ENCODE results near the gene RPS6KC1. TPM values are rescaled to one million over a fixed set of nuclear protein-coding genes. Genes with fewer than 3 reads are reported as not detected.

The RPS6KC1 gene
- polyA plus RNA-seq, 3 donors: 8.9 to 16.0 (median 11.4) TPM

- no peak overlapping the region for H3K4me3 Mint-ChIP-seq
- no peaks in the 10 kb centered on the region for H3K9me3 Mint-ChIP-seq
- Histone ChIP-seq H3K4me2 (replicated peaks; ENCODE audit: extremely low read depth, low read length, poor library complexity, severe bottlenecking) (no peak overlapping the region), H3K27me3 (ENCODE audit: control insufficient read depth in 2 of 2, insufficient read depth in 2 of 2, low read length in 2 of 2) (no peaks in the 10 kb centered on the region), H2AFZ (ENCODE audit: insufficient read depth, low read depth, low read length, poor library complexity, severe bottlenecking) (no peak overlapping the region), H3K4me3 (replicated peaks in 1 of 3; ENCODE audit: low read depth in 2 of 3, low read length in 3 of 3) (no peak overlapping the region), H3K36me3 (replicated peaks in 1 of 2; ENCODE audit: control insufficient read depth in 1 of 2, insufficient read depth in 2 of 2, low read length in 2 of 2) (peaks cover 13 to 56% of the 10 kb centered on the region in 2 donors), H4K20me1 (ENCODE audit: insufficient read depth, low read length) (no peaks in the 10 kb centered on the region), H3K9ac (ENCODE audit: insufficient read depth, low read length, poor library complexity, severe bottlenecking) (no peak overlapping the region), H3K27ac (ENCODE audit: low read depth in 1 of 2, low read length in 2 of 2) (no peak overlapping the region), H3K79me2 (ENCODE audit: insufficient read depth, low read length) (no peaks in the 10 kb centered on the region), H3K4me1 (ENCODE audit: control insufficient read depth in 1 of 2, insufficient read depth in 2 of 2, low read length in 2 of 2) (no peaks in the 10 kb centered on the region), H3K9me3 (replicated peaks in 1 of 2; ENCODE audit: control insufficient read depth in 1 of 2, insufficient read depth in 1 of 2, low read length in 2 of 2) (no peaks in the 10 kb centered on the region)
- WGBS (ENCODE audit: insufficient coverage): 100% methylated on average over 4 of the region's 4 CpGs
- intact Hi-C loops (cut with micrococcal nuclease): no loop called here
- TF ChIP-seq CTCF (IDR thresholded peaks at IDR 0.05): no peak
- peak overlapping the region in 1 of 7 donors; percentile 19 for H3K27ac Mint-ChIP-seq
- no peak for DNase-seq
- no peaks in the 10 kb centered on the region for H3K4me1 Mint-ChIP-seq
- H3K36me3 Mint-ChIP-seq: peaks cover 15 to 17% of the 10 kb centered on the region in 2 donors
- H3K27me3 Mint-ChIP-seq (ENCODE audit: low read depth in 3 of 3): no peaks in the 10 kb centered on the region
Measured at GRCh38 chr1:213231795-213232231, 180.8 kb downstream of the RPS6KC1 start.

DNA sequence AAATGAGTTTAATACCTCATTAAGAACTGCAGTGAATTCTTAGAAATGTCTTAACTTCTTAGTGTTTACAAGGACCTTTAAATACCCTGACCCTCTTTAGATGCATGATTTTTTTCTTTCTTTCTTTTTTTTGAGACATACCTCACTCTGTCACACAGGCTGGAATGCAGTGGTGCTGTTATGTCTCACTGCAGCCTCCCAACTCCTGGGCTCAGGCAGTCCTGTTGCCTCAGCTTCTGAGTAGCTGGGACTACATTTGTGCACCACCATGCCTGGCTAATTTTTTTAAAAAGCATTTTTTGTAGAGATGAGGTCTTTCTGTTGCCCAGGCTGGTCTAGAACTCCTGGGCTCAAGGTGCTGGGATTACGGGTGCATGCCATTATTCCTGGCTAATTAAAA, 191.8 kb downstream of the RPS6KC1 start:
- peaks cover 0 to 1% (median 0%) of the 10 kb centered on the region in 7 donors for H3K9me3 Mint-ChIP-seq
- intact Hi-C loops (cut with micrococcal nuclease): no loop called here
- Histone ChIP-seq H3K27me3 (ENCODE audit: control insufficient read depth in 2 of 2, insufficient read depth in 2 of 2, low read length in 2 of 2) (no peaks in the 10 kb centered on the region), H3K36me3 (replicated peaks in 1 of 2; ENCODE audit: control insufficient read depth in 1 of 2, insufficient read depth in 2 of 2, low read length in 2 of 2) (peaks cover 23 to 47% of the 10 kb centered on the region in 2 donors), H3K27ac (ENCODE audit: low read depth in 1 of 2, low read length in 2 of 2) (no peak overlapping the region), H3K4me3 (replicated peaks in 1 of 3; ENCODE audit: low read depth in 2 of 3, low read length in 3 of 3) (no peak overlapping the region), H3K79me2 (ENCODE audit: insufficient read depth, low read length) (no peaks in the 10 kb centered on the region), H3K4me1 (ENCODE audit: control insufficient read depth in 1 of 2, insufficient read depth in 2 of 2, low read length in 2 of 2) (no peaks in the 10 kb centered on the region), H4K20me1 (ENCODE audit: insufficient read depth, low read length) (no peaks in the 10 kb centered on the region), H3K9ac (ENCODE audit: insufficient read depth, low read length, poor library complexity, severe bottlenecking) (no peak overlapping the region), H2AFZ (ENCODE audit: insufficient read depth, low read depth, low read length, poor library complexity, severe bottlenecking) (no peak overlapping the region), H3K9me3 (replicated peaks in 1 of 2; ENCODE audit: control insufficient read depth in 1 of 2, insufficient read depth in 1 of 2, low read length in 2 of 2) (no peaks in the 10 kb centered on the region), H3K4me2 (replicated peaks; ENCODE audit: extremely low read depth, low read length, poor library complexity, severe bottlenecking) (no peak overlapping the region)
- H3K27me3 Mint-ChIP-seq (ENCODE audit: low read depth in 3 of 3): no peaks in the 10 kb centered on the region
- TF ChIP-seq CTCF (IDR thresholded peaks at IDR 0.05): no peak
- no peak for DNase-seq
- H3K4me3 Mint-ChIP-seq: no peak overlapping the region
- H3K4me1 Mint-ChIP-seq: peaks cover 3% of the 10 kb centered on the region
- no CpG with 5 or more reads among the region's 1 CpG for WGBS (ENCODE audit: insufficient coverage)
- peaks cover 43 to 50% of the 10 kb centered on the region in 2 donors for H3K36me3 Mint-ChIP-seq
- H3K27ac Mint-ChIP-seq: no peak overlapping the region
